HepG2 (cell line): ENCODE data around the gene FANCG. TPM values are rescaled to one million over a fixed set of nuclear protein-coding genes. Genes with fewer than 3 reads are reported as not detected.
A peak's percentile ranks its signal among the peaks of the same experiment; 100 is the strongest.

Experiments
- HDAC6 ChIP-seq: fragments of 200-600 bp; sonication (generic); IDR thresholded peaks from 2 replicates; pipeline ENCODE4 v1.7.0; 2017; ENCODE audit warnings: mild to moderate bottlenecking, antibody characterized with exemption, low read length, low read depth
- KIAA2018 ChIP-seq: sonication (generic); formaldehyde crosslinking; IDR thresholded peaks from 2 replicates; pipeline ENCODE4 v1.5.0; 2020; ENCODE audit warnings: mild to moderate bottlenecking, missing genetic modification reagents, borderline replicate concordance
- MED13 ChIP-seq: sonication (generic); formaldehyde crosslinking; IDR thresholded peaks from 2 replicates; pipeline ENCODE4 v1.5.0; 2020; ENCODE audit warnings: missing genetic modification reagents
- MYNN ChIP-seq: sonication (generic); formaldehyde crosslinking; IDR thresholded peaks from 2 replicates; pipeline ENCODE4 v1.4.0; 2020; ENCODE audit warnings: mild to moderate bottlenecking, low read depth, missing genetic modification reagents
- ZBTB2 ChIP-seq: sonication (generic); formaldehyde crosslinking; IDR thresholded peaks from 2 replicates; pipeline ENCODE4 v1.8.0; 2022; ENCODE audit warnings: low read depth, missing genetic modification reagents
- ZFX ChIP-seq: sonication (generic); formaldehyde crosslinking; IDR thresholded peaks from 2 replicates; pipeline ENCODE4 v1.4.0; 2020; ENCODE audit warnings: mild to moderate bottlenecking, low read depth, missing genetic modification reagents, moderate library complexity
- polyA plus RNA-seq, 8 experiments: library from polyadenylated mRNA; depleted of rRNA in 3 of 8; stranded (reverse) in 7 of 8; unstranded in 1 of 8; fragments of >200 nt; fragmentation: Illumina TruSeq in 4 of 8; extraction: Trizol in 4 of 8; gene quantifications; 2 replicates each; pipeline versions ENCODE4 v1.2.1 to v1.2.3, GENCODE V29; 2011 to 2016; ENCODE audit warnings: low read depth in 4 of 8, missing spikeins in 1 of 8, mixed read lengths in 1 of 8; ENCODE audit not compliant: insufficient read depth in 1 of 8
- total RNA-seq, 5 experiments: library from RNA; depleted of rRNA; stranded (reverse); fragments of >200 nt; fragmentation: Illumina TruSeq; extraction: Trizol; gene quantifications; 2 replicates each; pipeline ENCODE4 v1.2.3, GENCODE V29; 2016; ENCODE audit warnings: low read depth in 1 of 5
- TF ChIP-seq, protein P1 (sequence below): sonication (generic); formaldehyde crosslinking; IDR thresholded peaks from 2 replicates; pipeline ENCODE4 v1.5.1; 2020; ENCODE audit warnings: mild to moderate bottlenecking, missing genetic modification reagents
- TF ChIP-seq, protein P2 (sequence below): fragments of 450-650 bp; IDR thresholded peaks from 2 replicates; pipeline ENCODE4 v1.6.1; 2016
- TF ChIP-seq, protein P3 (sequence below): sonication (generic); formaldehyde crosslinking; conservative IDR thresholded peaks from 2 replicates; pipeline ENCODE4 v1.5.0; 2020; ENCODE audit warnings: missing genetic modification reagents
- TF ChIP-seq, protein P4 (sequence below): sonication (generic); formaldehyde crosslinking; IDR thresholded peaks from 2 replicates; pipeline ENCODE4 v1.8.1; 2023; ENCODE audit warnings: missing genetic modification reagents, mild to moderate bottlenecking, borderline replicate concordance

Gene FANCG
- total and polyA plus RNA-seq, 2 of the 13 experiments (the other 11 are each of a cell fraction or from before 2014, with no cell fraction given) = 14.4 to 45.1 TPM

- TF ChIP-seq MYNN (CRISPR knock-in tag) = no peak
- TF ChIP-seq, protein P1, sequence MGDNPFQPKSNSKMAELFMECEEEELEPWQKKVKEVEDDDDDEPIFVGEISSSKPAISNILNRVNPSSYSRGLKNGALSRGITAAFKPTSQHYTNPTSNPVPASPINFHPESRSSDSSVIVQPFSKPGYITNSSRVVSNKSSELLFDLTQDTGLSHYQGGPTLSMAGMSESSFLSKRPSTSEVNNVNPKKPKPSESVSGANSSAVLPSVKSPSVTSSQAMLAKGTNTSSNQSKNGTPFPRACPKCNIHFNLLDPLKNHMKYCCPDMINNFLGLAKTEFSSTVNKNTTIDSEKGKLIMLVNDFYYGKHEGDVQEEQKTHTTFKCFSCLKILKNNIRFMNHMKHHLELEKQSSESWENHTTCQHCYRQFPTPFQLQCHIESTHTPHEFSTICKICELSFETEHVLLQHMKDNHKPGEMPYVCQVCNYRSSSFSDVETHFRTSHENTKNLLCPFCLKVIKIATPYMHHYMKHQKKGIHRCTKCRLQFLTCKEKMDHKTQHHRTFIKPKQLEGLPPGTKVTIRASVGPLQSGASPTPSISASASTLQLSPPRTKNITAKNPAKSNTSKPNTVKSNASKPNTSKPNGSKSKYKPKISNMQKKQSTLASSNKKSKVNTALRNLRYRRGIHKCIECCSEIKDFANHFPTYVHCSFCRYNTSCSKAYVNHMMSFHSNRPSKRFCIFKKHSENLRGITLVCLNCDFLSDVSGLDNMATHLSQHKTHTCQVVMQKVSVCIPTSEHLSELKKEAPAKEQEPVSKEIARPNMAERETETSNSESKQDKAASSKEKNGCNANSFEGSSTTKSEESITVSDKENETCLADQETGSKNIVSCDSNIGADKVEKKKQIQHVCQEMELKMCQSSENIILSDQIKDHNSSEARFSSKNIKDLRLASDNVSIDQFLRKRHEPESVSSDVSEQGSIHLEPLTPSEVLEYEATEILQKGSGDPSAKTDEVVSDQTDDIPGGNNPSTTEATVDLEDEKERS = peak; percentile 92
- TF ChIP-seq ZFX (CRISPR knock-in tag) = peak; percentile 88
- TF ChIP-seq, protein P2, sequence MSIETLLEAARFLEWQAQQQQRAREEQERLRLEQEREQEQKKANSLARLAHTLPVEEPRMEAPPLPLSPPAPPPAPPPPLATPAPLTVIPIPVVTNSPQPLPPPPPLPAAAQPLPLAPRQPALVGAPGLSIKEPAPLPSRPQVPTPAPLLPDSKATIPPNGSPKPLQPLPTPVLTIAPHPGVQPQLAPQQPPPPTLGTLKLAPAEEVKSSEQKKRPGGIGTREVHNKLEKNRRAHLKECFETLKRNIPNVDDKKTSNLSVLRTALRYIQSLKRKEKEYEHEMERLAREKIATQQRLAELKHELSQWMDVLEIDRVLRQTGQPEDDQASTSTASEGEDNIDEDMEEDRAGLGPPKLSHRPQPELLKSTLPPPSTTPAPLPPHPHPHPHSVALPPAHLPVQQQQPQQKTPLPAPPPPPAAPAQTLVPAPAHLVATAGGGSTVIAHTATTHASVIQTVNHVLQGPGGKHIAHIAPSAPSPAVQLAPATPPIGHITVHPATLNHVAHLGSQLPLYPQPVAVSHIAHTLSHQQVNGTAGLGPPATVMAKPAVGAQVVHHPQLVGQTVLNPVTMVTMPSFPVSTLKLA = peak; percentile 36
- TF ChIP-seq, protein P3, sequence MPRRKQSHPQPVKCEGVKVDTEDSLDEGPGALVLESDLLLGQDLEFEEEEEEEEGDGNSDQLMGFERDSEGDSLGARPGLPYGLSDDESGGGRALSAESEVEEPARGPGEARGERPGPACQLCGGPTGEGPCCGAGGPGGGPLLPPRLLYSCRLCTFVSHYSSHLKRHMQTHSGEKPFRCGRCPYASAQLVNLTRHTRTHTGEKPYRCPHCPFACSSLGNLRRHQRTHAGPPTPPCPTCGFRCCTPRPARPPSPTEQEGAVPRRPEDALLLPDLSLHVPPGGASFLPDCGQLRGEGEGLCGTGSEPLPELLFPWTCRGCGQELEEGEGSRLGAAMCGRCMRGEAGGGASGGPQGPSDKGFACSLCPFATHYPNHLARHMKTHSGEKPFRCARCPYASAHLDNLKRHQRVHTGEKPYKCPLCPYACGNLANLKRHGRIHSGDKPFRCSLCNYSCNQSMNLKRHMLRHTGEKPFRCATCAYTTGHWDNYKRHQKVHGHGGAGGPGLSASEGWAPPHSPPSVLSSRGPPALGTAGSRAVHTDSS (CRISPR knock-in tag) = no peak
- TF ChIP-seq KIAA2018 (CRISPR knock-in tag) = no peak
- no peak for TF ChIP-seq MED13 (CRISPR knock-in tag)
- peak; percentile 86 for TF ChIP-seq ZBTB2 (CRISPR knock-in tag)
- TF ChIP-seq HDAC6 = no peak
- TF ChIP-seq, protein P4, sequence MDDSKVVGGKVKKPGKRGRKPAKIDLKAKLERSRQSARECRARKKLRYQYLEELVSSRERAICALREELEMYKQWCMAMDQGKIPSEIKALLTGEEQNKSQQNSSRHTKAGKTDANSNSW (CRISPR knock-in tag) = no peak
Observed at GRCh38 chr9:35079426-35080341, at the start of gene FANCG (continued).
